Measurements from ENCODE around the gene SARM1.

GRCh38 chr17:28335959-28336871, 35.3 kb upstream of the SARM1 start:
- TF ChIP-seq CTCF (IDR thresholded peaks at IDR 0.05) (no peak), POLR2AphosphoS5 (IDR thresholded peaks at IDR 0.05; ENCODE audit: low read depth, low read length) (no peak), TCF7L2 (IDR thresholded peaks at IDR 0.05; ENCODE audit: low read depth, low read length) (no peak), SIN3A (IDR thresholded peaks at IDR 0.05; ENCODE audit: borderline replicate concordance, insufficient read depth, low read depth, low read length) (no peak)
- TF ChIP-seq, protein P1, sequence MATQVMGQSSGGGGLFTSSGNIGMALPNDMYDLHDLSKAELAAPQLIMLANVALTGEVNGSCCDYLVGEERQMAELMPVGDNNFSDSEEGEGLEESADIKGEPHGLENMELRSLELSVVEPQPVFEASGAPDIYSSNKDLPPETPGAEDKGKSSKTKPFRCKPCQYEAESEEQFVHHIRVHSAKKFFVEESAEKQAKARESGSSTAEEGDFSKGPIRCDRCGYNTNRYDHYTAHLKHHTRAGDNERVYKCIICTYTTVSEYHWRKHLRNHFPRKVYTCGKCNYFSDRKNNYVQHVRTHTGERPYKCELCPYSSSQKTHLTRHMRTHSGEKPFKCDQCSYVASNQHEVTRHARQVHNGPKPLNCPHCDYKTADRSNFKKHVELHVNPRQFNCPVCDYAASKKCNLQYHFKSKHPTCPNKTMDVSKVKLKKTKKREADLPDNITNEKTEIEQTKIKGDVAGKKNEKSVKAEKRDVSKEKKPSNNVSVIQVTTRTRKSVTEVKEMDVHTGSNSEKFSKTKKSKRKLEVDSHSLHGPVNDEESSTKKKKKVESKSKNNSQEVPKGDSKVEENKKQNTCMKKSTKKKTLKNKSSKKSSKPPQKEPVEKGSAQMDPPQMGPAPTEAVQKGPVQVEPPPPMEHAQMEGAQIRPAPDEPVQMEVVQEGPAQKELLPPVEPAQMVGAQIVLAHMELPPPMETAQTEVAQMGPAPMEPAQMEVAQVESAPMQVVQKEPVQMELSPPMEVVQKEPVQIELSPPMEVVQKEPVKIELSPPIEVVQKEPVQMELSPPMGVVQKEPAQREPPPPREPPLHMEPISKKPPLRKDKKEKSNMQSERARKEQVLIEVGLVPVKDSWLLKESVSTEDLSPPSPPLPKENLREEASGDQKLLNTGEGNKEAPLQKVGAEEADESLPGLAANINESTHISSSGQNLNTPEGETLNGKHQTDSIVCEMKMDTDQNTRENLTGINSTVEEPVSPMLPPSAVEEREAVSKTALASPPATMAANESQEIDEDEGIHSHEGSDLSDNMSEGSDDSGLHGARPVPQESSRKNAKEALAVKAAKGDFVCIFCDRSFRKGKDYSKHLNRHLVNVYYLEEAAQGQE (IDR thresholded peaks at IDR 0.05; ENCODE audit: insufficient read depth in 1 of 2, low read depth in 2 of 2, low read length in 1 of 2): no peak

Data from Panc1 (cell line).